ENCODE data around the gene GATA3. TPM values are rescaled to one million over a fixed set of nuclear protein-coding genes. Genes with fewer than 3 reads are reported as not detected.

GATA3 gene
- total and polyA plus RNA-seq, 2 of the 8 experiments (the other 6 are each of a cell fraction or from before 2014, with no cell fraction given), result 0.02 to 0.43 TPM

- TF ChIP-seq CEBPB (IDR thresholded peaks at IDR 0.05; ENCODE audit: low read depth, low read length) (no peak), SP1 (IDR thresholded peaks at IDR 0.05; ENCODE audit: low read depth, low read length) (0 out of 2 replicates have a peak, but pooled peaks have one; percentile 22), TCF12 (IDR thresholded peaks at IDR 0.05; ENCODE audit: low read depth, low read length) (no peak), SUZ12 (IDR thresholded peaks at IDR 0.05; ENCODE audit: low read length) (no peak), TBP (IDR thresholded peaks at IDR 0.05; ENCODE audit: low read depth, low read length) (no peak)
These were observed 21.1 kb downstream of the GATA3 start (continued) for GRCh38 chr10:8075282-8076260.

Measured in H1 (cell line).